NB4 (cell line): ENCODE data around the gene CPE.
A peak's percentile ranks its signal among the peaks of the same experiment; 100 is the strongest.

ENCODE experiments used
- DNase-seq: peaks from one replicate; pipeline ENCODE4 v3.0.0; 2010; ENCODE audit warnings: low read depth
- H3K4me3 ChIP-seq: one replicate; pipeline ENCODE4 v1.5.1; 2011; ENCODE audit warnings: mild to moderate bottlenecking, low read depth, low read length, moderate library complexity
- MAX ChIP-seq: IDR thresholded peaks from 2 replicates; pipeline ENCODE4 v1.6.1; 2011; ENCODE audit warnings: low read depth, low read length
- MYC ChIP-seq: IDR thresholded peaks from 2 replicates; pipeline ENCODE4 v1.6.1; 2011; ENCODE audit warnings: low read depth, low read length
- POLR2A ChIP-seq: IDR thresholded peaks from 2 replicates; pipeline ENCODE4 v1.6.1; 2011; ENCODE audit warnings: mild to moderate bottlenecking; ENCODE audit not compliant: insufficient read length; ENCODE audit errors: extremely low read depth
- TF ChIP-seq, protein P1 (sequence below): IDR thresholded peaks from one replicate; pipeline ENCODE4 v1.5.1; 2012; ENCODE audit warnings: low read depth, low read length

CPE gene

DNA sequence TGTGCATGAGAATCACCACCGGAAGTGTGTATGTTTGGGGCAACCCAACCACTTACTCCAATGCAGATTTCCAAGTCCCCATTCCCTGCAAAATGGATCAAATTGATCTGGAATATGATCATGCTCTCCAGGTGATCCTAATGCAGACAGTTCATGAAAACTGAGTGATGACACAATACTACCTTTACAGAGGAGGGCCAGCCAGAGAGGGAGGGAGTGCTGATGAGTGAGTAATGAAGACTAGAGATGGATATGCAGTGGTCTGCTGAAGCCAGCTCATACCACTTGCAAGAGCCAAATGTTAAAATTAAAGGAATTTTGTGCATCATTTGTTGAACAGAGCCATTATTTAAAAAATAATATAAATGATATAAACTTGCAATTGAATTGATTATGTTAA lies 10.2 kb upstream of the CPE start:
- no peak for DNase-seq
- no peak overlapping the region for H3K4me3 ChIP-seq
- TF ChIP-seq POLR2A (no peak), MAX (no peak), MYC (no peak)
- TF ChIP-seq, protein P1, sequence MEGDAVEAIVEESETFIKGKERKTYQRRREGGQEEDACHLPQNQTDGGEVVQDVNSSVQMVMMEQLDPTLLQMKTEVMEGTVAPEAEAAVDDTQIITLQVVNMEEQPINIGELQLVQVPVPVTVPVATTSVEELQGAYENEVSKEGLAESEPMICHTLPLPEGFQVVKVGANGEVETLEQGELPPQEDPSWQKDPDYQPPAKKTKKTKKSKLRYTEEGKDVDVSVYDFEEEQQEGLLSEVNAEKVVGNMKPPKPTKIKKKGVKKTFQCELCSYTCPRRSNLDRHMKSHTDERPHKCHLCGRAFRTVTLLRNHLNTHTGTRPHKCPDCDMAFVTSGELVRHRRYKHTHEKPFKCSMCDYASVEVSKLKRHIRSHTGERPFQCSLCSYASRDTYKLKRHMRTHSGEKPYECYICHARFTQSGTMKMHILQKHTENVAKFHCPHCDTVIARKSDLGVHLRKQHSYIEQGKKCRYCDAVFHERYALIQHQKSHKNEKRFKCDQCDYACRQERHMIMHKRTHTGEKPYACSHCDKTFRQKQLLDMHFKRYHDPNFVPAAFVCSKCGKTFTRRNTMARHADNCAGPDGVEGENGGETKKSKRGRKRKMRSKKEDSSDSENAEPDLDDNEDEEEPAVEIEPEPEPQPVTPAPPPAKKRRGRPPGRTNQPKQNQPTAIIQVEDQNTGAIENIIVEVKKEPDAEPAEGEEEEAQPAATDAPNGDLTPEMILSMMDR = no peak

- no peak for TF ChIP-seq MYC
- DNase-seq = peak; percentile 55
- no peak overlapping the region for H3K4me3 ChIP-seq
Observed at GRCh38 chr4:165369522-165369921, 9.3 kb upstream of the CPE start.

DNA sequence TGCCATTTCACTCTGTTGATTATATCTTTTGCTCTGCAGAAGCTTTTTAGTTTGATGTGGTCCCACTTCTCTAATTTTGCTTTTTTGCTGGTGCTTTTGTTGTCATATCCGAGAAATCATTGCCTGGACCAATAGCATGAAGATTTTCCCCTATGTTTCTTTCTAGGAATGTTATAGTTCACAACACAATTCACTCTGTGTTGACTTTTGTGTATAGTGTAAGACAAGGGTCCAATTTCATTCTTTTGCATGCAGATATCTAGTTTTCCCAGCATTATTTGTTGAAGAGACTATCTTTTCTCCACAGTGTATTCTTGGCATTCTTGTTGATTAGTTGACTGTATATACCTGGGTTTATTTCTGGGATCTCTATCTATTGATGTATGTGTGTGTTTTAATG lies 8.3 kb upstream of the CPE start:
- TF ChIP-seq POLR2A (no peak), MYC (no peak), MAX (no peak)
- TF ChIP-seq, protein P1 = no peak
- DNase-seq = no peak
- no peak overlapping the region for H3K4me3 ChIP-seq

GRCh38 chr4:165375465-165375864 lies 3.3 kb upstream of the CPE start:
- no peak for DNase-seq
- TF ChIP-seq MAX (no peak), MYC (no peak), POLR2A (no peak)
- TF ChIP-seq, protein P1 = no peak
- H3K4me3 ChIP-seq = no peak overlapping the region

DNA sequence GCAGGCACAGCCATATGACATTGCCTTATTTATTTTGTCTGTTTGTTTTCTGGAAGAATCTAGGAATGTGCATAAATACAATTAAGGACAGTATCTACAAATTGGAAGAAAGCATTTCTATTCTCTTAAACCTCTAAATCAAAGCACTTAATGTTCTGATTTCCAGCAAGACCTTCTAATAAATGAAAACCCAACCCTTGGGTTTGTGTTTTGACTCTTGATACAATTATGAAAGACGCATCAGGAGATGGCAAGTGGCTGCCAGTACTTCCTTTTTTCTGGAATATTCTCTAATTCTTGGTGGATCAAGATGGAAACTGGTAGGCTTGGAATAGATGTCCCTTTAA lies 437 bp upstream of the CPE start:
- H3K4me3 ChIP-seq = no peak overlapping the region
- no peak for DNase-seq
- TF ChIP-seq MYC (no peak), POLR2A (no peak), MAX (no peak)
- TF ChIP-seq, protein P1 = no peak

DNA sequence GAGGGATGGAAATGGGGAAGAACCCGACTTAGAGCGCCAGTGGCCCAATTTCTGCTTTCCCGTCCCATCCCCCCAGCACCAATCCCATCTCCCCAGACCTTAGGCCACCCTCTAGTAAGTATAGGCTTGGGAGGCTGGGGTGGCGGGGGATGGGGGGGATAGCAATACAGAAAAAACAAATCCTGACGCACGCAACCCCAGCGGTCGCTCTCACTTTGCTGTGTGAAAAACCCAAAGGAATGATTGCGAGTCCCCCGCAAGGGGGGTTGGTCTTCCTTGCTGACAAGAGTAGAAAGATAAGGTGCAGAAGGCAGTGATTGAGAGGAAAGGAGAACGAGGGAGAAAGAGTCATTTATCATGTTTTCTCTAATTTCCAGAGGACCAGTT lies 863 bp downstream of the CPE start:
- no peak for DNase-seq
- TF ChIP-seq, protein P1 = no peak
- TF ChIP-seq POLR2A (no peak), MAX (no peak), MYC (no peak)
- H3K4me3 ChIP-seq = no peak overlapping the region
